Stromal cell of bone marrow (primary cell): Measurements from ENCODE around the gene AKAP14.
"Not testable (repeated sequence)": the region's sequence is repeated elsewhere in the genome, so short reads cannot be mapped to it uniquely, and the experiment has no call there.

Experiments
- DNase-seq: peaks from one replicate; pipeline ENCODE4 v3.0.0-alpha.2; 2012; ENCODE audit warnings: low read depth

AKAP14 gene

GRCh38 chrX:119895843-119896326 lies at the start of gene AKAP14:
TSS of gene AKAP14 (plus strand) at chrX:119895893. CDS start at chrX:119903224, 7,331 bp downstream.
- no peak for DNase-seq

GRCh38 chrX:119852382-119853353 lies 43.0 kb upstream of the AKAP14 start, which contains the start of gene UPF3B:
TSS of gene UPF3B (minus strand) at chrX:119852963. CDS start at chrX:119852928, 35 bp downstream.
- DNase-seq = peak; percentile 93

GRCh38 chrX:119853444-119853843 lies 42.2 kb upstream of the AKAP14 start:
- DNase-seq = no peak

GRCh38 chrX:119870626-119871131 lies 25.0 kb upstream of the AKAP14 start:
- no peak for DNase-seq

- DNase-seq = no peak
Measured at GRCh38 chrX:119871245-119871598, 24.5 kb upstream of the AKAP14 start.

- peak; percentile 67 for DNase-seq
Measured at GRCh38 chrX:119871599-119872395, 23.9 kb upstream of the AKAP14 start, which contains the start of the genes NDUFA1 and RNF113A. TSS of gene NDUFA1 (plus strand) at chrX:119871832. CDS start at chrX:119871912, 80 bp downstream. TSS of gene RNF113A (minus strand) at chrX:119871733. CDS start at chrX:119871613, 120 bp downstream.

GRCh38 chrX:119878740-119879139 lies 17.0 kb upstream of the AKAP14 start:
- no peak for DNase-seq

- no peak for DNase-seq
Measured at GRCh38 chrX:119880076-119880475, 15.6 kb upstream of the AKAP14 start.

GRCh38 chrX:119880552-119881437 lies 14.9 kb upstream of the AKAP14 start:
- DNase-seq = no peak

GRCh38 chrX:119885554-119886428 lies 9.9 kb upstream of the AKAP14 start:
- no peak for DNase-seq

- no peak for DNase-seq
Measured at GRCh38 chrX:119887721-119888425, 7.8 kb upstream of the AKAP14 start.

GRCh38 chrX:119890626-119891025 lies 5.1 kb upstream of the AKAP14 start:
- DNase-seq = not testable (repeated sequence)

GRCh38 chrX:119891961-119892692 lies 3.6 kb upstream of the AKAP14 start:
- DNase-seq = not testable (repeated sequence)

GRCh38 chrX:119899125-119899524 lies 3.4 kb downstream of the AKAP14 start:
- DNase-seq = no peak

- DNase-seq = no peak
Measured at GRCh38 chrX:119900976-119901375, 5.3 kb downstream of the AKAP14 start.

GRCh38 chrX:119916310-119916709 lies 20.6 kb downstream of the AKAP14 start:
- DNase-seq = no peak

GRCh38 chrX:119917877-119918276 lies 22.2 kb downstream of the AKAP14 start:
- no peak for DNase-seq

GRCh38 chrX:119919835-119920585 lies 24.3 kb downstream of the AKAP14 start:
- no peak for DNase-seq
